ENCODE measurements around the gene ATP8A2. TPM values are rescaled to one million over a fixed set of nuclear protein-coding genes. Genes with fewer than 3 reads are reported as not detected.

The ATP8A2 gene
- total and polyA plus RNA-seq, 9 of the 15 experiments (the other 6 are each of a cell fraction or from before 2014, with no cell fraction given), result under 0.01 to 0.33 (median 0.06) TPM; not detected in 4

DNA sequence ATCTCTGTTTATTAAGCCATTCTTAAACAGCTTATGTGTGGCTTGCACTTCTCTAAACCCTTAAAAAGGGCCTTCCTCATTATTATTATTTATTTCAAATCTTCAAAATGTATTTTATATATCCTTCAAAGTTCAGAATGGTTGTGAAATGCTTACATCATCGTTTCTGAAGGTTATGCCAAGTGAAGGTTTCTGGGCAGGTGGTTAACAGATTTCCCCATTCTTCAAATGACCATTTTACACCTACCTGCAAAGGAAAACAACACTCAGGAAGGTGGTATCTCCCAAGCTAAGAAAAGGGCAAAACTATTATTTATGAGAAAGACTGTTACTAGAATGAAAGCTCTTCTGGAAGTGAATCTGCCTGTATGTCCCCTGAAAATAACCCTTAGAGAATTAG, 488.5 kb downstream of the ATP8A2 start (continued):
- TF ChIP-seq REST (IDR thresholded peaks at IDR 0.05; ENCODE audit: borderline replicate concordance) (no peak), REST (CRISPR knock-in tag; IDR thresholded peaks at IDR 0.05; ENCODE audit: low read depth) (no peak), BMI1 (IDR thresholded peaks at IDR 0.05; ENCODE audit: low read length) (no peak), MXI1 (IDR thresholded peaks at IDR 0.05; ENCODE audit: low read depth, low read length) (no peak), L3MBTL2 (IDR thresholded peaks at IDR 0.05) (no peak), EP400 (IDR thresholded peaks at IDR 0.05) (no peak), AFF1 (IDR thresholded peaks at IDR 0.05; ENCODE audit: low read depth in 1 of 2, partially characterized antibody in 2 of 2) (no peak), CBFA2T3 (IDR thresholded peaks at IDR 0.05) (no peak), RFX7 (CRISPR knock-in tag; IDR thresholded peaks at IDR 0.05) (no peak), NFXL1 (CRISPR knock-in tag; IDR thresholded peaks at IDR 0.05) (no peak), BCL6 (CRISPR knock-in tag; IDR thresholded peaks at IDR 0.05) (no peak)
- TF ChIP-seq, protein P1, sequence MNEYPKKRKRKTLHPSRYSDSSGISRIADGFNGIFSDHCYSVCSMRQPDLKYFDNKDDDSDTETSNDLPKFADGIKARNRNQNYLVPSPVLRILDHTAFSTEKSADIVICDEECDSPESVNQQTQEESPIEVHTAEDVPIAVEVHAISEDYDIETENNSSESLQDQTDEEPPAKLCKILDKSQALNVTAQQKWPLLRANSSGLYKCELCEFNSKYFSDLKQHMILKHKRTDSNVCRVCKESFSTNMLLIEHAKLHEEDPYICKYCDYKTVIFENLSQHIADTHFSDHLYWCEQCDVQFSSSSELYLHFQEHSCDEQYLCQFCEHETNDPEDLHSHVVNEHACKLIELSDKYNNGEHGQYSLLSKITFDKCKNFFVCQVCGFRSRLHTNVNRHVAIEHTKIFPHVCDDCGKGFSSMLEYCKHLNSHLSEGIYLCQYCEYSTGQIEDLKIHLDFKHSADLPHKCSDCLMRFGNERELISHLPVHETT (CRISPR knock-in tag; conservative IDR thresholded peaks at IDR 0.05 in 1 of 2, IDR thresholded peaks at IDR 0.05 in 1 of 2), result no peak

All from K562 (cell line).